KMS-11 (cell line): ENCODE data around the gene LSM12.

ENCODE experiments used
- H2AFZ ChIP-seq: fragments of 200-600 bp; sonication (generic); 2 replicates; pipeline ENCODE4 v1.6.1; 2016; ENCODE audit warnings: antibody characterized with exemption, mixed run types, low read depth
- H3K27ac ChIP-seq: fragments of 200-600 bp; sonication (generic); 2 replicates; pipeline ENCODE4 v1.6.1; 2016; ENCODE audit warnings: mild to moderate bottlenecking, mixed run types
- H3K27me3 ChIP-seq: fragments of 200-600 bp; sonication (generic); 2 replicates; pipeline ENCODE4 v1.6.1; 2017; ENCODE audit warnings: mild to moderate bottlenecking, low read depth, mixed run types, moderate library complexity; ENCODE audit not compliant: insufficient read depth
- H3K36me3 ChIP-seq: fragments of 200-600 bp; sonication (generic); 2 replicates; pipeline ENCODE4 v1.6.1; 2017; ENCODE audit warnings: mild to moderate bottlenecking, mixed run types; ENCODE audit not compliant: insufficient read depth
- H3K4me1 ChIP-seq: fragments of 200-600 bp; sonication (generic); 2 replicates; pipeline ENCODE4 v1.6.1; 2016; ENCODE audit warnings: mild to moderate bottlenecking, low read depth, mixed run types; ENCODE audit not compliant: poor library complexity, severe bottlenecking
- H3K4me2 ChIP-seq: fragments of 200-600 bp; sonication (generic); 2 replicates; pipeline ENCODE4 v1.7.0; 2016; ENCODE audit warnings: mild to moderate bottlenecking, mixed run types
- H3K4me3 ChIP-seq: fragments of 200-600 bp; sonication (generic); IDR thresholded peaks from 2 replicates; pipeline ENCODE4 v1.6.1; 2017; ENCODE audit warnings: low read depth, low read length, mixed read lengths; ENCODE audit not compliant: insufficient read depth
- H3K79me2 ChIP-seq: fragments of 200-600 bp; sonication (generic); 2 replicates; pipeline ENCODE4 v1.6.1; 2016; ENCODE audit warnings: low read depth, mixed run types; ENCODE audit not compliant: insufficient read depth
- H3K9ac ChIP-seq: fragments of 200-600 bp; sonication (generic); 2 replicates; pipeline ENCODE4 v1.6.1; 2016; ENCODE audit warnings: mild to moderate bottlenecking, mixed run types
- H4K20me1 ChIP-seq: fragments of 200-600 bp; sonication (generic); 2 replicates; pipeline ENCODE4 v1.6.1; 2016; ENCODE audit warnings: mild to moderate bottlenecking, mixed run types; ENCODE audit not compliant: insufficient read depth
- CTCF ChIP-seq: fragments of 200-600 bp; sonication (generic); conservative IDR thresholded peaks from 2 replicates; pipeline ENCODE4 v1.6.1; 2017; ENCODE audit warnings: low read depth, mild to moderate bottlenecking, antibody characterized with exemption, low read length, moderate library complexity, mixed read lengths

Gene LSM12

GRCh38 chr17:44083250-44083849, 16.9 kb upstream of the LSM12 start:
- H3K27me3 ChIP-seq, result no peaks in the 10 kb centered on the region
- TF ChIP-seq CTCF, result no peak
- no peak overlapping the region for H3K4me2 ChIP-seq
- no peaks in the 10 kb centered on the region for H3K36me3 ChIP-seq
- no peaks in the 10 kb centered on the region for H3K4me1 ChIP-seq
- H3K27ac ChIP-seq, result no peak overlapping the region
- H3K79me2 ChIP-seq, result no peaks in the 10 kb centered on the region; the same call in 1 of the 2 replicates
- no peak overlapping the region for H3K4me3 ChIP-seq
- H4K20me1 ChIP-seq, result no peaks in the 10 kb centered on the region
- no peak overlapping the region for H3K9ac ChIP-seq
- H2AFZ ChIP-seq, result no peak overlapping the region

DNA sequence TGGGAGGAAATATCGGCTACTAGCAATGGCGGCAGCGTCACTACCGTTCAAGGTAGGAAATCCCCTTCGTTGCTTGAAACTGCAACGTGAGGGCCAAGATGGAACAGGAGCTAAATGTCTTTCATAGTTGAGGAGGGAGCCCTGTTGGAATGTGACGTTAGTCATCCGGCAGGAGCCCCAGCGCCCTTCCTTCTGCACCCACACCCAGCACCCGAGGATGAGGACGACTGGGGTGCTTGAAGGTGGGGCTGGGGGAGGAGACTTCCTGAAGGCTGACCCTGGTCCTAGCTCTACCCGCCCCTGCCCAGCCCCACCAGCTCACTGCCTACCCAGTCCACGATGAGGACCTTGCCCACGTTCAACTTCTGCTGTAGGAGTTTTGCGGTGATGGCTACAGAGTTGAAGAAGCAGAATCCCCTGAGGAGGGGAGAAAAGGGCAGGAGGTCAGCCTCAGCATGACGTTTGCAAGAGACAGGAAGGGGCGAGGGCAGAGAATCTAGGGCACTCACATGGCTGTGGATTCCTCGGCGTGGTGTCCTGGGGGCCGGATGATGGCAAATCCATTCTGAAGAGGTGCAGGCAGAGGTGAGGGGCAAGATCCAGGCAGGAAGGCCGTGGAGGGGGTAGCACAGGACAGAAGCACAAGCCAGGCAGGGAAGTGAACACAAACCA, 15.9 kb upstream of the LSM12 start:
- no peak for TF ChIP-seq CTCF
- Histone ChIP-seq H4K20me1 (no peaks in the 10 kb centered on the region), H3K27ac (no peak overlapping the region), H3K27me3 (no peaks in the 10 kb centered on the region), H3K9ac (no peak overlapping the region), H3K4me3 (no peak overlapping the region), H3K4me1 (no peaks in the 10 kb centered on the region), H3K79me2 (no peaks in the 10 kb centered on the region; the same call in 1 of the 2 replicates), H3K36me3 (no peaks in the 10 kb centered on the region), H2AFZ (no peak overlapping the region), H3K4me2 (no peak overlapping the region)

GRCh38 chr17:44081681-44082080, 15.2 kb upstream of the LSM12 start:
- no peak overlapping the region for H3K4me2 ChIP-seq
- H3K79me2 ChIP-seq, result no peaks in the 10 kb centered on the region; the same call in 1 of the 2 replicates
- TF ChIP-seq CTCF, result no peak
- H3K36me3 ChIP-seq, result no peaks in the 10 kb centered on the region
- H3K27ac ChIP-seq, result no peak overlapping the region
- H3K4me1 ChIP-seq, result no peaks in the 10 kb centered on the region
- H3K4me3 ChIP-seq, result no peak overlapping the region
- no peaks in the 10 kb centered on the region for H3K27me3 ChIP-seq
- no peak overlapping the region for H3K9ac ChIP-seq
- H4K20me1 ChIP-seq, result no peaks in the 10 kb centered on the region
- no peak overlapping the region for H2AFZ ChIP-seq

- Histone ChIP-seq H3K79me2 (no peaks in the 10 kb centered on the region; the same call in 1 of the 2 replicates), H3K4me3 (no peak overlapping the region), H3K36me3 (no peaks in the 10 kb centered on the region), H3K27me3 (no peaks in the 10 kb centered on the region), H2AFZ (no peak overlapping the region), H3K4me1 (no peaks in the 10 kb centered on the region), H4K20me1 (no peaks in the 10 kb centered on the region), H3K4me2 (no peak overlapping the region), H3K9ac (no peak overlapping the region), H3K27ac (no peak overlapping the region)
- TF ChIP-seq CTCF, result no peak
These were observed 13.7 kb upstream of the LSM12 start for GRCh38 chr17:44079877-44080821.
